ENCODE results near the gene SPRR5.

Gene SPRR5

GRCh38 chr1:152946651-152947256 is at the start of gene SPRR5:
Gene SPRR5, plus strand, starts transcription at chr1:152947206. Its CDS starts 1,349 bp downstream, at chr1:152948555.
- no peak for DNase-seq (ENCODE audit: low read depth in 2 of 2)

DNA sequence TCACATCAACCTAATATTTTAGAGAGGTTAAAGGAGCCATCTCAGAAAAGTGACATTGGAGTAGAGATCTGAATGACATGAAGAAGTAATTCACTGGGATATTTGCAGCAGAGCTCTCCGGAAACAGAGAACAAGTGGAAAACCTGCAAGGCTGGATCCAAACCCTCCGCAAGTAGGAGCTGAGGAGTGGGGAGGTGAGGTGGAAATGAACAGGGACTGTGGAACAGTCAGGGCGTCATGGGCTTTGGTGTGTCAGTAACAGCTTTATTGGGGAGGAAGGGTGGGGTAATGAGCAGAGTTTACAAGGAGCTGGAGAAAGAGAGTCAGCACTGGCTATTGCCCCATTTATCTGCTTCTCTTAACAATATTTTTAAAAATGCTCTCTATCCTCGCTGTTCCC is 48.0 kb upstream of the SPRR5 start:
- DNase-seq (ENCODE audit: low read depth in 2 of 2), result no peak

GRCh38 chr1:152899883-152900282 is 47.1 kb upstream of the SPRR5 start:
- DNase-seq (ENCODE audit: low read depth in 2 of 2), result no peak

GRCh38 chr1:152901631-152902030 is 45.4 kb upstream of the SPRR5 start:
- DNase-seq (ENCODE audit: low read depth in 2 of 2), result no peak

GRCh38 chr1:152902636-152903035 is 44.4 kb upstream of the SPRR5 start:
- no peak for DNase-seq (ENCODE audit: low read depth in 2 of 2)

- no peak for DNase-seq (ENCODE audit: low read depth in 2 of 2)
Observed at GRCh38 chr1:152904688-152905440, 42.1 kb upstream of the SPRR5 start.

GRCh38 chr1:152906023-152906565 is 40.9 kb upstream of the SPRR5 start:
- DNase-seq (ENCODE audit: low read depth in 2 of 2), result no peak

DNA sequence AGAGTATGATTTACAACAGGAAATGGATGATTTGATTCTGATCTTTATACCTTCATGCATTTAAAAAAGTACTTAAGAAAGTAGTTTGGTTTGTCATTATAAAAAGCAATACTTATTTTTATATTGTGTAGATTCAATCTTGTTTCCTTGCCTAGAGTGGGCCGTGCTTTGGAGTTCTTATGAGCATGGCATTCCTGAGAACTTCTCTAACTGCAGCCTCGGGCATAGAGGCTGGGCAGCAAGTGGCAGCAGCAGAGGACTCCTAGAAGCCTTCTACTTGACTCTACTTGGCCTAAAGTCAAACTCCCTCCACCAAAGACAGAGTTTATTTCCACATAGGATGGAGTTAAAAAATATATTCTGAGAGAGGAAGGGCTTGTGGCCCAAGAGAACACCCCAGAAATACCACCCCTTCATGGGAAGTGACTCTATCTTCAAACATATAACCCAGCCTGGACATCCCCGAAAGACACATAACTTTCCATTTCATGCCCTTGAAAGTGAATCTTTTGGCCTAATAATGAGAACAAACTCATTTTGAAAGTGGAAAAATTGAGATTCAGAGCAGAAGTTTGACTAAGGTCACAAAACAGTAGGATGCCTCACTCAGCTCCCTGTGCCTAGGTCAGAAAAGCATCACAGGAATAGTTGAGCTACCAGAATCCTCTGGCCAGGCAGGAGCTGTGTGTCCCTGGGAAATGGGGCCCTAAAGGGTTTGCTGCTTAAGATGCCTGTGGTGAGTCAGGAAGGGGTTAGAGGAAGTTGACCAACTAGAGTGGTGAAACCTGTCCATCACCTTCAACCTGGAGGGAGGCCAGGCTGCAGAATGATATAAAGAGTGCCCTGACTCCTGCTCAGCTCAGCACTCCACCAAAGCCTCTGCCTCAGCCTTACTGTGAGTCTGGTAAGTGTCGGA is 39.1 kb upstream of the SPRR5 start, which contains the start of gene IVL:
Gene IVL (plus strand): TSS at position 861 of the 916 bp plus-strand sequence. CDS start 1,252 bp downstream, outside the sequence.
- no peak for DNase-seq (ENCODE audit: low read depth in 2 of 2)

DNA sequence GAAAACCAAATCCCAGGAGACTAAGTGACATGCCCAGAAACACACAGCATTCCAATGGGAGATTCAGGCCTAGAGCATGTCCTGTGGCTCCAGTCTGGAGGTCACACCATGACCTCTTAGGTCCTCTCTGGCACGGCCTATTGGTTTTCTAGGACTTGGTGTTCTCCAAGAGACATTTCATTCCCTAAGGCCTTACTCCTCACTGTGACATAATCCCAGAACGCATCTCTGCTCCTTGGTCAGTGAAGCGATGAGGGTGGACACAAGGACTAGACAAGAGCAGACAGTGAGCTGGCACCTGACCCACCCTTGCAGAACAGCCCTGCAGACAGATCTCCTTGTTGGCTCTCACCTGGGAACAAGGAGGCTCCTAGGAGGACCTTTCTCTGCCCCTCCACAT is 37.8 kb upstream of the SPRR5 start:
- DNase-seq (ENCODE audit: low read depth in 2 of 2), result no peak

DNA sequence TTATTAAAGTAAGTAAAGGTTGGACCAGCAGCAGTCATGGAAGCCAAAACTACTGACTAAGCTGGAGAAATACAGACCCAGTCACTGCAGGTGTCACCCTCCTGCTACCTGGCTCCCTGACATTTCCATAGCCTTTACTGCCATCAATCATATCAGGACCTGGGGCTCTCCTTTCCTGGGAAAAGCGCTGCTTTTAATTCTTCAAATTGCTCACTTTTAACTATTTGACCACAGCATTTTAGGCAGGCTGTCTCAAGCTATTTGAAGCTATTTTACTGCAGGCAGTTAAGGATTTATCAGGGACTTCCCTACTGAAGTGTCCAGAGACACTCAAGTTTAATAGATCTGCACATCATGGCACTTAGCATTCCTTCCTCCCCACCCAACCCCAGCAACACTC is 34.5 kb upstream of the SPRR5 start:
- DNase-seq (ENCODE audit: low read depth in 2 of 2), result no peak

GRCh38 chr1:152912900-152913299 is 34.1 kb upstream of the SPRR5 start:
- DNase-seq (ENCODE audit: low read depth in 2 of 2), result no peak

GRCh38 chr1:152917794-152918193 is 29.2 kb upstream of the SPRR5 start:
- no peak for DNase-seq (ENCODE audit: low read depth in 2 of 2)

DNA sequence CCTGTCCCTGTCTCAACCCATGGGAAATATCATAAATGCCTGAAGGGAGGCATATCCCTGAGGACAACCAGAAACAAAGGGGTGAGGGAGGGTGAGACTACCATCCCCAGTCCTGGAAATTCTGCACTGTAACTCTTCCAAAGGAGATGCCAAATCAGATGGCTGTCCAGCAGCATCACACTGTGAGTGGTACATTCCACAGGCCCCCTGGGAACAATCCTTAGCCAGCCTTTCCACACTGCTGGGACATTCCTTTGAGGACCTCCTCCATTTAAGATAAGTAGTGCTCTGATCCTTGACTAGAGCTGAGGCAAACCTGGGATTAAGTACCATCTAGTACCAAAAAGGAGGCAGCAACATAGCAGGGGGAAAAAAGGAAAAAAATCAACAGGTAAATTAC is 27.9 kb upstream of the SPRR5 start:
- DNase-seq (ENCODE audit: low read depth in 2 of 2), result no peak

DNA sequence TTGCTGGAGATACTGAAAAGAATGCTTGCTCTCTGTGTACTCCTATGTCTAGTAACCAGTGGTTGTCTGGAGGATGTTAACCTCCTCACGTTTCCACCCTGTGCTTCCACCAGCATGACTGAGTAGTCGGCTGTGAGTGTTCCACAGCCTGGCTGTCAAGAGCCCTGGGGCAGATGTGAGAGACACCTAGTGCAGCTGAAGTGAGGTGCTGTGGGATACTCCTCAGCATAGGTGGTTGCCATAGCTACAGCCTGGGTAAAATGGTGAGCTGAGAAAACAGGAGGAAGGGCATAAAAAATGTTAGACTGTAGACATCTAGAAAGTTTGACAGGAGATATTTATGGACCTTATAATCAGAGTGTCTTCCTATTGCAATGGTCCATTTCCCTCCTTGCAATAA is 22.8 kb upstream of the SPRR5 start:
- DNase-seq (ENCODE audit: low read depth in 2 of 2), result no peak

- DNase-seq (ENCODE audit: low read depth in 2 of 2), result no peak
Observed at GRCh38 chr1:152926091-152926490, 20.9 kb upstream of the SPRR5 start.

DNA sequence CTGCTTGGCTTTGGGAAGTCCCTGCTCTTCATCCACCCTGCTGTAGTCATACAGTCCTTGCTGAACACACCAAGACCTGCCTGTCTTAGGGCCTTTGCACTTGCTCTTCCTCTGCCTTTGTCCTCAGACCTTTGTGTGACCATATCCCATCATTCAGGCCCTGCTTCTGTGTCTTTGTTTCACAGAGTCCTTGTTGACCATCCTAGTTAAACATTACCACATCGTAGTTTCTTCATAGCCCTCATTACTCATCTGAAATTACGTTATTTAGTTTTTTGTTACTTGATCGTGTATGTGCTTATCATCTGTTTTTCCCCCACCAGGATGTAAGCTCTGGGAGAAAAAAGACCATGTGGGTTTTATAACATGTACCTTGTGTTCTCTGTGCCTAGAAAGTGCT is 18.3 kb upstream of the SPRR5 start:
- DNase-seq (ENCODE audit: low read depth in 2 of 2), result no peak

DNA sequence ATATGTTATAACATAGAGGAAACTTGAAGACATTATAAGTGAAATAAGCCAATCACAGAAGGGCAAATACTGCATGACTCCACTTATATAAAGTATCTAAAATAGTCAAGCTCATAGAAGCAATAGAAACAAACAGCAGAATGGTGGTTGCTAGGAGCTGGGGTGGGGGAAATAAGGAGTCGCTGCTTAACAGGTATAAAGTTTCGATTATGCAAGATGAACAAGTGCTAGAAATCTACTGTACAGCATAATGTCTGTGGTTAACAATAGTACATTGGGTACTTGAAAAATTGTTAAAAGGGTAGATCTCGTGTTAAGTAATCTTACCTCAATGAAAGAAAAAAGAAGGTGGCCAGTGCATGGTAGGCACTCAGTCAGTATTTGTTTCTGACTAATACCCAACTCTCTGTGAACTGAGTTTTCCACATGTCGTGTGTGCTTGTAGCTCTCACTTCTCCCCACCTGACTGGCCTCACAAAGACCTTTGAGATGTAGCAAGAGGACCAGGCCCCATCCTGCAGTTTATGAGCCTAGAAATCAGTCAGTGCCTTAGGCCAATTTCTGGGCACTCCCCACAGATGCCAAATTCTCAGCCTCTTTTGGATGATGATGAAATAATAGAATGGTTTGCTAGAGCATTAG is 14.7 kb upstream of the SPRR5 start:
- DNase-seq (ENCODE audit: low read depth in 2 of 2), result no peak

- no peak for DNase-seq (ENCODE audit: low read depth in 2 of 2)
Observed at GRCh38 chr1:152933196-152933595, 13.8 kb upstream of the SPRR5 start.

DNA sequence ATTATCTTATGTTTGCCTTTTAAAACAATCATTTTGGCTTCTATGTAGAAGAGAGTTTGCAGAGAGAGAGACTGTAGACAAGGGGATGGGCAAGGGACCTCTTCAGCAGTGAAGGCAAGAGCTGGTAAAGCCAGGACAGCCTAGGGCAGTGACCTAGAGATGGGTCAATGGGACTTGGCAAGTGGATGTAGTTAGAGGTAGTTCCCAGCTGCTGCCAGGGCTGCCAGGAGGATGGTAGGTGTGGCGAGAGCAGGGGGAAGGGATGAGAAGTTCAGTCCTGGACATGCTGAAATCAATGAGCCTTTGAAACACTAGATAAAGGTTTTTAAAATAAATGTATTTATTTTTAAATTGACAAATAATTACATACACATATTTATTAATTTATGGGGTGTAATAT is 6.4 kb upstream of the SPRR5 start:
- DNase-seq (ENCODE audit: low read depth in 2 of 2), result no peak

- DNase-seq (ENCODE audit: low read depth in 2 of 2), result no peak
Observed at GRCh38 chr1:152941037-152941711, 5.8 kb upstream of the SPRR5 start.

DNA sequence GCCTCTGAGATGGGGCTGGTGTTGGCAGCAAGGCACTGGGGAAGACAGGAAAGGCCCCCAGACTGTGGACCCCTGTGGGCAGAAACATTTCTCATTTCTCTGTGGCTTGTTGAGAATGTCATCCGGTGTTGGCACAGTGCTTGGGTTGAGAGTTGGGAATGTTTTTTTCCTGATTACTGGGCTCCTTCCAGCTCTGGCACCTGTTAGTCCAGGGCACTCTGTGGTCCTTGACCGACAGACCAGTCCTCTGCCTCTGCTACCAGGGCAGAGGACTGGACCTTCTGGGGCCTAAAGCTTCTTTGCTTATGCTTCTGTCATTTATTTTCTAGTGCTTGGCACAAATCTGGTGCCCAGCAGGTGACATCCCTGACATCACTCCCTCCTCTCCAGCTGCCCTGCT is 4.8 kb upstream of the SPRR5 start:
- no peak for DNase-seq (ENCODE audit: low read depth in 2 of 2)

Data from stimulated activated CD8-positive, alpha-beta memory T cell treated with anti-CD3 and anti-CD28 coated beads, Interleukin-2, amount 100 ng/mL, for 1 hour (primary cell).